ENCODE data around the gene GAB2. TPM values are rescaled to one million over a fixed set of nuclear protein-coding genes. Genes with fewer than 3 reads are reported as not detected.

GAB2 gene
- total RNA-seq, 1 experiment from 2014 or later, result 3.3 TPM

DNA sequence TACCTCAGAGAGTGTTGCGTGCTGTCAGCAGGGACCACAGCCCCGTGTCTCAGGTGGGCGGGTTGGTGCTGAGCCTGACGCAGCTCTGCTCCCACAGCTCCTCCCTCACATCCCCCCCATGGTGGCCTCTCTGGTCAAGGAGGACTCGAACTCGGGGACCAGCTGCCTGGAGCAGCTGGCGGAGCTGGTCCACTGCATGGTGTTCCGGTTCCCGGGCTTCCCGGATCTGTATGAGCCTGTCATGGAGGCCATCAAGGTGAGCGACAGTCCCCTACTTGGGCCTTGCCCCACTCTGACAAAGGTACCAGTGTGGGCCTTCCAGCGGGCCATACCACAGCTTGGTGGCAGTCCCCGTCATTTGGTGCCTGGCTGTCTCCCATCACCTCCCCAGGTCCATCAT lies 217.1 kb downstream of the GAB2 start:
- Histone ChIP-seq H3K14ac (ENCODE audit: insufficient read depth, low read length) (no peak overlapping the region), H2AFZ (ENCODE audit: low read length) (no peak overlapping the region), H3K4me1 (ENCODE audit: insufficient read depth, low read length) (no peaks in the 10 kb centered on the region), H3K79me2 (ENCODE audit: insufficient read depth, low read length) (no peaks in the 10 kb centered on the region), H4K91ac (ENCODE audit: insufficient read length, low read depth, low read length) (no peak overlapping the region), H3K27me3 (ENCODE audit: insufficient read depth, low read length) (no peaks in the 10 kb centered on the region), H3T11ph (ENCODE audit: low read length) (no peak overlapping the region), H3K23ac (ENCODE audit: insufficient read length, low read depth, low read length) (no peak overlapping the region), H2BK15ac (ENCODE audit: low read depth, low read length) (no peak overlapping the region), H4K5ac (ENCODE audit: insufficient read length, low read depth, low read length) (no peak overlapping the region), H3K9me3 (ENCODE audit: control insufficient read depth, low read depth, low read length) (no peaks in the 10 kb centered on the region), H3K4ac (ENCODE audit: low read depth, low read length) (no peak overlapping the region), H3K56ac (ENCODE audit: insufficient read length, low read depth, low read length) (no peak overlapping the region), H3K4me2 (ENCODE audit: insufficient read depth, insufficient read length, low read length) (no peak overlapping the region), H2BK120ac (ENCODE audit: low read depth, low read length, poor library complexity, severe bottlenecking) (no peak overlapping the region), H4K20me1 (ENCODE audit: control insufficient read depth, insufficient read depth, insufficient read length) (no peaks in the 10 kb centered on the region), H2AK5ac (ENCODE audit: insufficient read length, low read length) (no peak overlapping the region), H2BK12ac (ENCODE audit: insufficient read length, low read depth, low read length) (no peak overlapping the region), H2BK5ac (ENCODE audit: insufficient read length, low read length) (no peak overlapping the region), H3K9ac (ENCODE audit: extremely low read depth, insufficient read length, low read length) (no peak overlapping the region), H3K18ac (ENCODE audit: insufficient read length, low read depth, low read length) (no peak overlapping the region), H2BK20ac (ENCODE audit: low read depth, low read length, poor library complexity, severe bottlenecking) (no peak overlapping the region), H4K8ac (replicated peaks; ENCODE audit: insufficient read length, low read depth, low read length) (no peak overlapping the region), H3K27ac (ENCODE audit: insufficient read length, low read depth, low read length) (no peak overlapping the region), H3K23me2 (ENCODE audit: insufficient read length, low read depth, low read length, poor library complexity, severe bottlenecking) (no peaks in the 10 kb centered on the region), H3K79me1 (ENCODE audit: insufficient read depth, low read depth, low read length, poor library complexity, severe bottlenecking) (no peaks in the 10 kb centered on the region)
- Mint-ChIP-seq H3K27me3 (ENCODE audit: low read depth) (no peaks in the 10 kb centered on the region), H3K4me1 (peaks cover 8 to 14% of the 10 kb centered on the region in 2 experiments), H3K36me3 (ENCODE audit: insufficient read depth in 1 of 3, low read depth in 3 of 3) (peaks cover 0 to 10% (median 0%) of the 10 kb centered on the region in 3 experiments; a peak in 4 of 7 replicates), H3K4me3 (no peak overlapping the region), H3K27ac (no peak overlapping the region), H3K9me3 (no peaks in the 10 kb centered on the region)
- no CpG with 5 or more reads among the region's 13 CpGs for WGBS (ENCODE audit: extremely low coverage, insufficient read length, low lambda C conversion rate)
- TF ChIP-seq, protein P1, sequence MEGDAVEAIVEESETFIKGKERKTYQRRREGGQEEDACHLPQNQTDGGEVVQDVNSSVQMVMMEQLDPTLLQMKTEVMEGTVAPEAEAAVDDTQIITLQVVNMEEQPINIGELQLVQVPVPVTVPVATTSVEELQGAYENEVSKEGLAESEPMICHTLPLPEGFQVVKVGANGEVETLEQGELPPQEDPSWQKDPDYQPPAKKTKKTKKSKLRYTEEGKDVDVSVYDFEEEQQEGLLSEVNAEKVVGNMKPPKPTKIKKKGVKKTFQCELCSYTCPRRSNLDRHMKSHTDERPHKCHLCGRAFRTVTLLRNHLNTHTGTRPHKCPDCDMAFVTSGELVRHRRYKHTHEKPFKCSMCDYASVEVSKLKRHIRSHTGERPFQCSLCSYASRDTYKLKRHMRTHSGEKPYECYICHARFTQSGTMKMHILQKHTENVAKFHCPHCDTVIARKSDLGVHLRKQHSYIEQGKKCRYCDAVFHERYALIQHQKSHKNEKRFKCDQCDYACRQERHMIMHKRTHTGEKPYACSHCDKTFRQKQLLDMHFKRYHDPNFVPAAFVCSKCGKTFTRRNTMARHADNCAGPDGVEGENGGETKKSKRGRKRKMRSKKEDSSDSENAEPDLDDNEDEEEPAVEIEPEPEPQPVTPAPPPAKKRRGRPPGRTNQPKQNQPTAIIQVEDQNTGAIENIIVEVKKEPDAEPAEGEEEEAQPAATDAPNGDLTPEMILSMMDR (conservative IDR thresholded peaks at IDR 0.05), result no peak
- no peak for DNase-seq

All from H9 (cell line).